H1 (cell line): ENCODE results near the gene CNOT3. TPM values are rescaled to one million over a fixed set of nuclear protein-coding genes. Genes with fewer than 3 reads are reported as not detected.

Source experiments
- CTCF ChIA-PET: fragments of 300-600 bp; sonication (Branson Sonifier 250); formaldehyde crosslinking; loops from one replicate; lab custom pipeline; 2021; ENCODE audit not compliant: partially characterized antibody; lab: Charles Lee
- POLR2A ChIA-PET: fragments of 300-600 bp; sonication (Branson Sonifier 250); formaldehyde crosslinking; loops from one replicate; lab custom pipeline; 2021; ENCODE audit warnings: inconsistent platforms; ENCODE audit not compliant: partially characterized antibody; lab: Charles Lee
- DNase-seq, 2 experiments: peaks; one replicate each; pipeline versions ENCODE4 v3.0.0 to v3.0.0-alpha.2; 2010 to 2022; ENCODE audit warnings: low spot score in 2 of 2, low read depth in 1 of 2, mixed read lengths in 1 of 2
- FAIRE-seq: peaks from 2 replicates; lab custom pipeline; 2011; peaks lifted over from hg19 to GRCh38; lab: Jason Lieb, UNC
- H2AFZ ChIP-seq: 2 replicates; pipeline ENCODE4 v1.8.1; 2012; ENCODE audit warnings: low read length, inconsistent platforms
- H2AK5ac ChIP-seq: 2 replicates; pipeline ENCODE4 v1.6.1; 2013; ENCODE audit warnings: low read depth, low read length
- H2BK120ac ChIP-seq: replicated peaks from 2 replicates; pipeline ENCODE3; 2013; ENCODE audit warnings: low read depth, low read length, inconsistent platforms
- H2BK12ac ChIP-seq: 2 replicates; pipeline ENCODE4 v1.6.1; 2013; ENCODE audit warnings: low read depth, low read length
- H2BK15ac ChIP-seq: 2 replicates; pipeline ENCODE4 v1.6.1; 2013; ENCODE audit warnings: low read length
- H2BK20ac ChIP-seq: 2 replicates; pipeline ENCODE4 v1.6.1; 2013; ENCODE audit warnings: low read length
- H2BK5ac ChIP-seq: 2 replicates; pipeline ENCODE4 v1.6.1; 2013; ENCODE audit warnings: low read depth, low read length
- H3K14ac ChIP-seq: 2 replicates; pipeline ENCODE4 v1.6.1; 2013; ENCODE audit warnings: inconsistent platforms; ENCODE audit not compliant: insufficient read length
- H3K18ac ChIP-seq: 2 replicates; pipeline ENCODE4 v1.6.1; 2013; ENCODE audit warnings: low read length; ENCODE audit errors: extremely low read depth
- H3K23ac ChIP-seq: 2 replicates; pipeline ENCODE4 v1.6.1; 2013; ENCODE audit warnings: inconsistent platforms; ENCODE audit not compliant: insufficient read length
- H3K23me2 ChIP-seq: 2 replicates; pipeline ENCODE4 v1.6.1; 2013; ENCODE audit warnings: low read depth, low read length
- H3K27ac ChIP-seq: 2 replicates; pipeline ENCODE4 v1.6.1; 2011; ENCODE audit warnings: low read depth, low read length, inconsistent platforms
- H3K27me3 ChIP-seq, 4 experiments: replicated peaks in 1 of 4; 1 replicate in 1 of 4; 2 replicates in 3 of 4; pipeline versions ENCODE4 v1.6.1 to v1.8.1; 2011 to 2013; ENCODE audit warnings: low read length in 3 of 4, mild to moderate bottlenecking in 3 of 4, inconsistent platforms in 2 of 4, mixed read lengths in 2 of 4, moderate library complexity in 1 of 4; ENCODE audit not compliant: control insufficient read depth in 3 of 4, insufficient read depth in 3 of 4; ENCODE audit errors: extremely low read depth in 1 of 4
- H3K36me3 ChIP-seq, 4 experiments: 2 replicates each; pipeline versions ENCODE4 v1.6.1 to v1.8.1; 2011 to 2013; ENCODE audit warnings: mild to moderate bottlenecking in 4 of 4, low read length in 3 of 4, moderate library complexity in 2 of 4, control low read depth in 1 of 4, inconsistent platforms in 1 of 4; ENCODE audit not compliant: insufficient read depth in 4 of 4, control insufficient read depth in 2 of 4
- H3K4ac ChIP-seq: replicated peaks from 2 replicates; pipeline ENCODE3; 2013; ENCODE audit warnings: low read length, low read depth, mixed read lengths, inconsistent platforms; ENCODE audit not compliant: insufficient read length
- H3K4me1 ChIP-seq, 4 experiments: replicated peaks in 1 of 4; 1 replicate in 1 of 4; 2 replicates in 3 of 4; pipeline versions ENCODE4 v1.6.1 to v1.8.1; 2011 to 2013; ENCODE audit warnings: low read length in 3 of 4, inconsistent platforms in 2 of 4, mixed read lengths in 1 of 4; ENCODE audit not compliant: insufficient read depth in 4 of 4, control insufficient read depth in 3 of 4
- H3K4me2 ChIP-seq, 2 experiments: 2 replicates each; pipeline versions ENCODE4 v1.6.1 to v1.8.1; 2011 to 2013; ENCODE audit warnings: low read depth in 2 of 2, low read length in 2 of 2, control low read depth in 1 of 2, inconsistent platforms in 1 of 2, mild to moderate bottlenecking in 1 of 2; ENCODE audit not compliant: insufficient read depth in 1 of 2
- H3K4me3 ChIP-seq, 4 experiments: fragments of 200-600, 300-600 bp in 1 of 4; sonication (generic), shearing (Covaris generic), sonication (Bioruptor Twin) in 1 of 4; 2 replicates each; pipeline versions ENCODE4 v1.5.1 to v1.8.1; 2011 to 2016; ENCODE audit warnings: low read length in 4 of 4, low read depth in 3 of 4, control low read depth in 2 of 4, inconsistent platforms in 2 of 4, mild to moderate bottlenecking in 2 of 4, mixed read lengths in 1 of 4, moderate library complexity in 1 of 4; ENCODE audit not compliant: insufficient read depth in 2 of 4; ENCODE audit errors: extremely low read depth in 1 of 4
- H3K56ac ChIP-seq: replicated peaks from 2 replicates; pipeline ENCODE3; 2013; ENCODE audit warnings: low read depth, mild to moderate bottlenecking, mixed read lengths, low read length, inconsistent platforms; ENCODE audit not compliant: insufficient read length
- H3K79me1 ChIP-seq: 2 replicates; pipeline ENCODE4 v1.6.1; 2013; ENCODE audit warnings: low read depth, low read length, control low read depth
- H3K79me2 ChIP-seq, 2 experiments: 2 replicates each; pipeline versions ENCODE4 v1.6.1 to v1.8.1; 2012 to 2013; ENCODE audit warnings: low read length in 2 of 2, mild to moderate bottlenecking in 2 of 2, inconsistent platforms in 1 of 2; ENCODE audit not compliant: insufficient read depth in 2 of 2, control insufficient read depth in 1 of 2
- H3K9ac ChIP-seq, 4 experiments: replicated peaks in 1 of 4; 1 replicate in 1 of 4; 2 replicates in 3 of 4; pipeline versions ENCODE4 v1.6.1 to v1.8.1; 2011 to 2013; ENCODE audit warnings: low read depth in 3 of 4, low read length in 3 of 4, control low read depth in 2 of 4, mild to moderate bottlenecking in 2 of 4, moderate library complexity in 2 of 4, inconsistent platforms in 1 of 4; ENCODE audit errors: extremely low read depth in 1 of 4
- H3K9me3 ChIP-seq, 2 experiments: 2 replicates each; pipeline versions ENCODE4 v1.6.1 to v1.8.1; 2012 to 2013; ENCODE audit warnings: mild to moderate bottlenecking in 2 of 2, moderate library complexity in 2 of 2, control low read depth in 1 of 2, inconsistent platforms in 1 of 2, low read depth in 1 of 2, low read length in 1 of 2, mixed read lengths in 1 of 2; ENCODE audit not compliant: insufficient read depth in 2 of 2
- H4K20me1 ChIP-seq, 2 experiments: replicated peaks in 1 of 2; 2 replicates each; pipeline versions ENCODE3 to v1.8.1; 2011 to 2013; ENCODE audit warnings: inconsistent platforms in 2 of 2, low read length in 2 of 2, mild to moderate bottlenecking in 1 of 2; ENCODE audit not compliant: insufficient read depth in 2 of 2, control insufficient read depth in 1 of 2
- H4K5ac ChIP-seq: 2 replicates; pipeline ENCODE4 v1.6.1; 2013; ENCODE audit warnings: low read length, low read depth, mixed read lengths, inconsistent platforms; ENCODE audit not compliant: insufficient read length
- H4K8ac ChIP-seq: 2 replicates; pipeline ENCODE4 v1.8.0; 2013; ENCODE audit warnings: mild to moderate bottlenecking, moderate library complexity, low read length, inconsistent platforms; ENCODE audit not compliant: insufficient read depth; ENCODE audit errors: extremely low read depth
- H4K91ac ChIP-seq: replicated peaks from 2 replicates; pipeline ENCODE3; 2013; ENCODE audit warnings: low read length, mixed read lengths, inconsistent platforms; ENCODE audit not compliant: insufficient read length
- ASH2L ChIP-seq: fragments of 200-600, 300-600 bp; sonication (generic); IDR thresholded peaks from one replicate; pipeline ENCODE4 v1.7.1; 2017; ENCODE audit warnings: low read length
- CBX5 ChIP-seq: fragments of 300-800, 300-1000 bp; sonication (generic); IDR thresholded peaks from 2 replicates; pipeline ENCODE4 v1.7.1; 2016; ENCODE audit warnings: antibody characterized with exemption, low read length, low read depth
- CTBP2 ChIP-seq: IDR thresholded peaks from 2 replicates; pipeline ENCODE4 v1.7.0; 2011; ENCODE audit warnings: borderline replicate concordance, mild to moderate bottlenecking, moderate library complexity, mixed read lengths, low read length; ENCODE audit not compliant: insufficient read depth, insufficient read length
- KDM4A ChIP-seq: IDR thresholded peaks from one replicate; pipeline ENCODE4 v1.7.1; 2012; ENCODE audit warnings: low read depth, mild to moderate bottlenecking, moderate library complexity, low read length, inconsistent platforms; ENCODE audit not compliant: severe bottlenecking
- POLR2AphosphoS5 ChIP-seq: IDR thresholded peaks from 2 replicates; pipeline ENCODE4 v1.6.1; 2011; ENCODE audit warnings: low read depth, low read length
- RBBP5 ChIP-seq: IDR thresholded peaks from 2 replicates; pipeline ENCODE4 v1.7.1; 2012; ENCODE audit warnings: low read depth, mild to moderate bottlenecking, inconsistent platforms, low read length, moderate library complexity, borderline replicate concordance
- SRF ChIP-seq: IDR thresholded peaks from 2 replicates; pipeline ENCODE4 v1.6.1; 2011; ENCODE audit warnings: mild to moderate bottlenecking, low read depth, low read length, moderate library complexity
- WGBS, 2 experiments: shearing (Covaris generic) in 1 of 2; methylation state at CpG; one replicate each; pipeline versions ENCODE4 v1.1.6 to v1.1.7; 2013 to 2015; ENCODE audit warnings: low lambda C conversion rate in 2 of 2, mixed read lengths in 2 of 2, inconsistent platforms in 1 of 2, low coverage in 1 of 2, missing lambda C conversion rate in 1 of 2; ENCODE audit not compliant: insufficient replicate concordance in 2 of 2, insufficient coverage in 1 of 2, insufficient read length in 1 of 2; ENCODE audit errors: extremely low coverage in 1 of 2, missing lambda C conversion rate in 1 of 2; 5-methylcytosine and 5-hydroxymethylcytosine counted together
- polyA plus RNA-seq, 7 experiments: library from polyadenylated mRNA; depleted of rRNA in 3 of 7; stranded (reverse) in 5 of 7; unstranded in 2 of 7; fragments of >200 nt in 5 of 7; fragments of 200-250 nt in 2 of 7; gene quantifications; 1 replicate in 5 of 7; 2 replicates in 1 of 7; 4 replicates in 1 of 7; pipeline versions ENCODE4 v1.2.1 to v1.2.3, GENCODE V29; 2011 to 2013; ENCODE audit warnings: missing spikeins in 2 of 7, mixed read lengths in 2 of 7
- total RNA-seq: library from RNA; stranded (reverse); fragmentation: NEBNext Ultra II Directional; extraction: Animal tissue kit (Norgen Biotek cat#: 25700); gene quantifications from 2 replicates; pipeline ENCODE4 v1.2.1, GENCODE V29; 2021
- TF ChIP-seq, protein P1 (sequence below), 3 experiments: IDR thresholded peaks; 1 replicate in 2 of 3; 2 replicates in 1 of 3; pipeline versions ENCODE4 v1.5.1 to v1.6.1; 2011; ENCODE audit warnings: low read length in 3 of 3, mild to moderate bottlenecking in 3 of 3, inconsistent platforms in 2 of 3, low read depth in 1 of 3, moderate library complexity in 1 of 3; ENCODE audit not compliant: insufficient read depth in 1 of 3; ENCODE audit errors: control extremely low read depth in 1 of 3
- TF ChIP-seq, protein P2 (sequence below): IDR thresholded peaks from 2 replicates; pipeline ENCODE4 v1.6.1; 2012; ENCODE audit warnings: inconsistent platforms

CNOT3 gene
- total and polyA plus RNA-seq, 2 of the 8 experiments (the other 6 are each of a cell fraction or from before 2014, with no cell fraction given): 21.2 to 86.4 TPM

DNA sequence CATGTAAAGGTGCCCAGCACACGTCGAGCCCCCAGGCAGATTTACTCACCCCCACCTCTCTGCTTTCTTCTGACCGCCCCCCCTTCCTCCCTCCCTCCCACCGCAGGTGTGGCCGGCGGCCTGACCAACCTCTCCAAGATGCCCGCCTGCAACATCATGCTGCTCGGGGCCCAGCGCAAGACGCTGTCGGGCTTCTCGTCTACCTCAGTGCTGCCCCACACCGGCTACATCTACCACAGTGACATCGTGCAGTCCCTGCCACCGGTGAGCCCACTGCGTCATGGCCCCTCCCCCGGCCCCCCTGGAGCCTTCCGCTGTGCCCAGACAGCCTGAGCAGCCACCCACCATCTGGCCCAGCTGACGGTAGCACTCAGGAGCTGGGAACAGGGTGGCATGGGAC lies 13.2 kb upstream of the CNOT3 start:
- Histone ChIP-seq H3K14ac (no peak overlapping the region), H3K23me2 (no peaks in the 10 kb centered on the region), H2BK15ac (no peak overlapping the region), H3K23ac (no peak overlapping the region), H3K4me2 (no peak overlapping the region), H2AFZ (no peak overlapping the region), H4K20me1 (peaks cover 0 to 10% of the 10 kb centered on the region in 2 experiments), H3K4me3 (no peak overlapping the region), H3K79me2 (no peaks in the 10 kb centered on the region), H4K91ac (no peak overlapping the region), H3K27me3 (no peaks in the 10 kb centered on the region), H2AK5ac (no peak overlapping the region), H3K9ac (no peak overlapping the region), H2BK20ac (no peak overlapping the region), H3K79me1 (peaks cover 3% of the 10 kb centered on the region; the same call in 1 of the 2 replicates), H4K8ac (no peak overlapping the region), H3K4me1 (no peaks in the 10 kb centered on the region), H3K18ac (no peak overlapping the region), H2BK5ac (no peak overlapping the region), H3K9me3 (no peaks in the 10 kb centered on the region), H2BK12ac (no peak overlapping the region), H3K36me3 (peaks cover 22 to 75% (median 50%) of the 10 kb centered on the region in 4 experiments), H2BK120ac (no peak overlapping the region), H3K27ac (no peak overlapping the region), H3K56ac (no peak overlapping the region), H4K5ac (no peak overlapping the region), H3K4ac (no peak overlapping the region)
- POLR2A ChIA-PET: interaction anchor here (0.6 to 5.0 kb wide), 9 partner anchors 9 to 189 kb away, joined by 3 to 40 read pairs (median 4); partner anchors contain the start of genes CNOT3, LENG1, PRPF31 and TFPT
- FAIRE-seq (no peak), DNase-seq (no peak)
- CTCF ChIA-PET: no interaction called here
- WGBS, 2 experiments: 99% methylated on average over 14 of the region's 19 CpGs; no CpG with 5 or more reads in 1 of the 2 experiments
- TF ChIP-seq CBX5 (no peak), RBBP5 (no peak), KDM4A (no peak), CTBP2 (no peak), POLR2AphosphoS5 (no peak), SRF (no peak), ASH2L (no peak)
- TF ChIP-seq, protein P1, sequence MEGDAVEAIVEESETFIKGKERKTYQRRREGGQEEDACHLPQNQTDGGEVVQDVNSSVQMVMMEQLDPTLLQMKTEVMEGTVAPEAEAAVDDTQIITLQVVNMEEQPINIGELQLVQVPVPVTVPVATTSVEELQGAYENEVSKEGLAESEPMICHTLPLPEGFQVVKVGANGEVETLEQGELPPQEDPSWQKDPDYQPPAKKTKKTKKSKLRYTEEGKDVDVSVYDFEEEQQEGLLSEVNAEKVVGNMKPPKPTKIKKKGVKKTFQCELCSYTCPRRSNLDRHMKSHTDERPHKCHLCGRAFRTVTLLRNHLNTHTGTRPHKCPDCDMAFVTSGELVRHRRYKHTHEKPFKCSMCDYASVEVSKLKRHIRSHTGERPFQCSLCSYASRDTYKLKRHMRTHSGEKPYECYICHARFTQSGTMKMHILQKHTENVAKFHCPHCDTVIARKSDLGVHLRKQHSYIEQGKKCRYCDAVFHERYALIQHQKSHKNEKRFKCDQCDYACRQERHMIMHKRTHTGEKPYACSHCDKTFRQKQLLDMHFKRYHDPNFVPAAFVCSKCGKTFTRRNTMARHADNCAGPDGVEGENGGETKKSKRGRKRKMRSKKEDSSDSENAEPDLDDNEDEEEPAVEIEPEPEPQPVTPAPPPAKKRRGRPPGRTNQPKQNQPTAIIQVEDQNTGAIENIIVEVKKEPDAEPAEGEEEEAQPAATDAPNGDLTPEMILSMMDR (IDR thresholded peaks at IDR 0.05; ENCODE audit: control extremely low read depth in 1 of 3, insufficient read depth in 1 of 3, low read depth in 1 of 3, low read length in 3 of 3): no peak
- TF ChIP-seq, protein P2, sequence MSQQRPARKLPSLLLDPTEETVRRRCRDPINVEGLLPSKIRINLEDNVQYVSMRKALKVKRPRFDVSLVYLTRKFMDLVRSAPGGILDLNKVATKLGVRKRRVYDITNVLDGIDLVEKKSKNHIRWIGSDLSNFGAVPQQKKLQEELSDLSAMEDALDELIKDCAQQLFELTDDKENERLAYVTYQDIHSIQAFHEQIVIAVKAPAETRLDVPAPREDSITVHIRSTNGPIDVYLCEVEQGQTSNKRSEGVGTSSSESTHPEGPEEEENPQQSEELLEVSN: no peak
